NCI-H524 (cell line): ENCODE results near the gene THRB.

Experiments
- DNase-seq, 2 experiments: peaks; one replicate each; lab custom pipeline; 2025; lab: John Stamatoyannopoulos, UW

Gene THRB

DNA sequence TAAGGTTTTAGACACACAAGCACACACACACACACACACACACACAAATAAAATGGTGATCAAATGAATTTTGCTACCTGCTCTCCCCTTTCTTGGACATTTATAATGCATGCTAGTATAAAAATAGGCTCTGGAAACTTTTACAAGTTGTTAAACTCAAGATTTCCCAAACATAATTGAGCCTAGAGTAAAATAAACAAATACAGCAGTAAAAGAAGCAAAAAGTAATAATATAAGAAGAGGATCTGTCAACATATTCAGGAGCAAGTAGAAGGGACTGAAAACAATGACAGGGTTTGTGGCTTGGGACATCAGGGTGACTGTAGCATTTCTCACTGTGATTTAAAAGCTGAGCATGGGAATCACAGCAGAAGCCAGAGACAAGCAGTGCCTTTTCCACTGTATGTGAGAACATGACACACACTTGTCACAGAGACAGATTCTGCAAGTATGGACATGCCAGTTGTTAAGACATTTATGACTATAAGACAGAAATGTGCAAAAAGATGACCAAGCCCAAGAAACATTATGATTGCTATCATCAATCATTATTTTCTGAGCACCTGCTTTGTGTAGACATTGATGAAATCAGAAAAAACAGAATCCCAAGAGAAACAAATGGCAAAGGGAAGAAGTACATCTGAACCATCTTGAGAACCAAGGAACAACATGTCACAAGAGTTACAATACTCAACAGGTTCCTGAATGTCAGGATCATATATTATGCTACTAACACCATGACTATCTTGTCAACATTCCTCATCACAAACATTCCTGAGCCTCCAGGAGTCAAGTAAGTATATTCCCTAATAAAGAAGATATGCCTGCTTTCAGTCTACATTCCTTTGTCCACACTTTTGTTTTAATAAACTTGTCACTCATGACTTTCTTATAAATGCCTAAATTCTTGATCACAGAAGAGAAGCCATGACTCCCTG, 7.1 kb downstream of the THRB start:
- DNase-seq, result no peak

DNA sequence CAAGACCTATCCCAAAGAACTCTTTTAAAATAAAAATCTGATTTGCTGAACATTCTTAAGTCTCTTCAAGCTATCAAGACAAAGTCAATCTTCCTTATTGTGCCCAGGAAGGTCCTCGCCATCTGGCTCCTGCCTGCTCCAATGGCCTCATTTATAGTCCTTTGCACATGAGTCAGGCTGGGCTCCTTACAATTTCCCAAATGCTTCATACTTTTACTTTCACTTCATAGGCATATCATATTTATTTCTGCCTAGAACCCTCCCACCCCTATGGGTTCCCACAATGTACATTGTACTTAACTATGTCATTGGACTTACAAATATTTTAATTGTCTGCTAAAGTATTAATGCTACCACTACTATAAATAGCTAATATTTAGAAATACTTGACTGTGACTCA, 9.1 kb downstream of the THRB start:
- DNase-seq, result no peak

DNA sequence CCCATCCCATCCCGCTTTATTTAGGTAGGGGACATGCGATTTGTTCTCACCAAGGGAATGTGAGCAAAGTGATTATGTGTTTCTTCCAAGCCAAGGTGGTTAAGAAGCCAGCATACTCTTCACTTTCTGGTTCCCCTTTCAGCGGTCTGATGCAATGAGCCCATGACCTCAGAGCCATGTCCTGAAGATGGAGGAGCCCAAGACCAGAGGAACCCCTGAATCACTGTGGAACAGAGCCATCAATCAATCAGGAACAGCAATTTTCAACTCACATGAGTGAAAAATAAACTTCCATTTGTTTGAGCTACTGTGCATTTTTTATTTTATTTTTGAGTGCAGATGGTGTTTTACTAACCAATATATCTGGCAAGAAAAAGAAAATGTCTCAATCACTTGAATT, 10.8 kb downstream of the THRB start:
- no peak for DNase-seq

DNA sequence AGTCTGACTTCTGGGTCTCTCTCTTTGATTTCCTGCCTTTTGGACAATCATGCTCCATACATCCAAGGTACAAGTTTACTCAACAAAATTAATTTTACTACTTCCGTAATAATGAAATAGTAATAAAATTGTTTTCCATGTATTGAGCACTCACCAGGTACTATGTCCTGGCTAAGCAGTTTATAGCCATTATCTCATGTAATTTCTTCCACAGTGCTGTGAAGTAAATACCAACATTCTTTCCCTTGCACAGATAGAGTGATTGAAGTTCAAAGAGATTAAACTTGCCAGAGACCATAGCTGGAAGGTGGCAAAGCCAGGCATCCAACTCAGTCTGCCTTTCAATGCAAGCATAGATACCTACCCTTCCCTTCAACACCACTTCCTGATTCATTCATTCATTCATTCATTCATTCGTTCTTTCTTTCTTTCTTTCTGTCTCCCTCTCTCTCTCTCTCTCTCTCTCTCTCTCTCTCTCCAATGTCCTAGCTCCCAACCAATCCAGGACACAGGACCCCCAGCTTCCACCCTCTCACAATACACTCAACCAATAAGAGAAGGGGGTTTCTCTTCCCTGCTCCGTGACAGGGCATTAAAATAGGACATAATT, 12.4 kb downstream of the THRB start:
- DNase-seq, result no peak

DNA sequence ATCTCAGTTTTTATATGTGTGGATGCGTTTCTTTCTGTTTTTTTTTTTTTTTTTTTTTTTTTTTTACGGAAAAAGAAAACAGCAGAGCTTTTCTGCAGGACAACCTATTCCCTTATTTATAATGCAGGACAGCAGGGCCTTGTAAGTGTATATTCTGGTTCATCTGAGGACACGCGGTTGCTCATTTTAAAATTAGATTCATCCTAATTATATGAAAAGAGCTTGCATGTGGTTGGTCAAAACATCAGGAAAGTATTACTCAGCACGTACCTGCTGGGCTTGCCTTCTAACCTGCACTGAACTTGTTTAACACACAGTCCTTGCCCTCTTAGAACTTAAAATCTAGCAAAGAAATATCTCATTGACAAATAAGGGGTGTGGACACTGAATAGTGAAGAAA, 13.5 kb downstream of the THRB start:
- DNase-seq, result no peak

- DNase-seq, result no peak
These were observed 14.2 kb downstream of the THRB start for GRCh38 chr3:24480497-24480896.

DNA sequence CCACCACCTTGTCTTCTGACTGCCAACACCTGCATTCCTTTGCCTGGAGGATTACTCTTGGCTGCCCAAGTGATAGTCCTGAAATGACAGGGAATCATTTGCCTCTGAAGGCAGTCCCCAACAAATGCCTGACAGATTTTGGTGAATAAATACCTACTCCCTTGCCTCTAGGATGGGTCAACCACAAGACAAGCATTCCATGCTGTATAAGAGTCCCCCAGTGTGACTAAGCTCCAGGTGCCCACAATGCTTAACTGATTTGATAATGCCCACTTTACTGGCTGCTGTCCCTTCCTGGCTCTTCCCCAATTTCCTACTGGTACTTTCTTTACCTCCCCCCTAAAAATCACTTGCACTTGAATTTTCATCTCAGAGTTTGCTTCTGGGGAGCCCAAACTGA, 14.8 kb downstream of the THRB start:
- DNase-seq, result no peak

DNA sequence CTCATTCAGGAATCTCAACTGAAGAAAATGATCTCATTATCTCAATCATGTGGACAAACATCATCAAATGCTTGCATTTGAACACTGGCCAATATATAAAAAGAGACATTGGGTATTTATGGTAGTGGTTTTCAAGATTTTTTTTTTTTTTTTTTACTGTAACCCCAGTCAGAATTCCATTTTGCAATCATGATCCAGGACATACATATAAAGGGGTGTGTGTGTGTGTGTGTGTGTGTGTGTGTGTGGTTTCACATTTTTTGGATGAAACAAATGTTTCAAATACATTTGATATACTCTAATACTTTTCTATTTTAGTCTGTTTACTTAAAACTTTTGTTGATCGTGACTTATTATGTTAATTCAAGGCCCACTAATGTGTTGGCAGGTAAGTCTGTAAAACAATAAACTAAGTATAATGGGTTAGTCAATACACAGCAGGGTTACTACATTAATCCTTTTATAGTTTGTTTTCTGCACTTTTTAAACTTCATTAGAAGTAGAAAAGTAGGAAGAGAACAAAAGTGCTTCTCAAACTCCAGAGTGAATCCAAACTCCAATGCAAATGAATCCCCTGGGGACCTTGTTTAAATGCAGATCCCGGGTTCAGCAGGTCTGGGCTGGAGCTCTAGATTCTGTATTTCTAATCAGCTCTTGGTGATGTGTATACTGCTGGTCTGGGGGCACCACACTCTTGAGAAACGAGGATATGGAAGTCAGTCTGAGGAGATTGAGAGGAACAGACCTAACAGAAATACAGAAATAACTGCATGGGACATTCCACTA, 17.6 kb downstream of the THRB start:
- DNase-seq, result no peak

DNA sequence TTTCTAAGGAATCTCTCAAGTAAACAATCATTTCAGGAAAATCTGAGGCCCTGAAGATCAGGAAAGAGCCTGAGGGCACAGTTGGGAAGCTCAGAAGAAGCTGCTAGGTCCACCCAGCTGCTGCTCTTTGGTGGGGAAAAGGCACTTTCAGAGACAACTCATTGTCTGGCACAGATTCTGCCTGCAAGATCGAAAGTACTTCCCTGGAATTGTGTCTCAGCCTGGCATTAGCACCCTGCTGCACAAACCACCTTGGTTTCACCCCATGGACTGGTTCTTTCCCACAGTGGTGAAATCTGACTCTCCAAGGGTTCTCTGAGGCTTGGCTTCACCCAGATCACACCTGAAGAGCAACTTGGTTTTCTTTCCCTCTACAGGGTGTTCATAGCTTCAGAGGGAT, 18.7 kb downstream of the THRB start:
- DNase-seq, result no peak

- no peak for DNase-seq
These were observed 19.8 kb downstream of the THRB start for GRCh38 chr3:24474862-24475261.

GRCh38 chr3:24472358-24472757, 22.3 kb downstream of the THRB start:
- no peak for DNase-seq

DNA sequence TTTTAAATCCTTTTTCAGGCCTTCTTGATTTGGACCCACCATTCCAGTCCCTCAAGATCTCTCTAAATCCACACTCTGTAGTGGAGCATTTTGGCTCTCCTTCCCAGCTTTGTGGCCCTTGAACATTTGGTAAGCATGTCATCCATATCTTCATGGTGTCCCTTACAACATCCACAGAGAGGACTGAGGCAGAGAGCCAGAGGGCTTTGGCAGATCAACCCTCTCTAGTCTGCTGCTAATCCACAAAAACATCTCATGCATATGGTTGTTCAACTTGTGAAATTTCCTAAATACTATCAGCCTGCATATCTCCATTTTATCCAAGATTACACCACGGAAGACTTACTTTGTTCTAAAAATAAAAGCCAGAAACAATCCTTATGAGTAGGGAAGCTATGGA, 23.2 kb downstream of the THRB start:
- no peak for DNase-seq

GRCh38 chr3:24470277-24470676, 24.4 kb downstream of the THRB start:
- DNase-seq, result no peak

- DNase-seq, result no peak
These were observed 30.3 kb downstream of the THRB start for GRCh38 chr3:24464389-24464788.

DNA sequence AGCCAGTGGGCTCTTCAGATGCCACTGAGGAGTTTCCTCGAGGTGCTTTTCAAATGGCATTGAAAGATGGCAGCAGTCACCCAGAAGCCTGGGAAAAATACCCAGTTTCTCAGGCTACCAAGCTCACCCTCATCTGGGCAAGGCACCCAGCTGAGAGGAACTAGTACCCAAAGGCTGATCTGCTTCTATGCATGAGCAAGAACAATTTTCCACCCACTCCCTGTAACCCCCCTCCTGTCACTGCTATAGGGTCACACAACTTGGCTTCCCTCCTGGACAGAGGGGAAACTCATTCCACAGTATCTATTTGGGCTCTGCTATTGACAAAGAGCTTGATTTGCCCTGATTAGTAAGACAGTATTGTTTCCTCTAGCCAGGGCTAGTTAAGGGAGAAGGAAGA, 31.9 kb downstream of the THRB start:
- no peak for DNase-seq

GRCh38 chr3:24460974-24461373, 33.7 kb downstream of the THRB start:
- no peak for DNase-seq

DNA sequence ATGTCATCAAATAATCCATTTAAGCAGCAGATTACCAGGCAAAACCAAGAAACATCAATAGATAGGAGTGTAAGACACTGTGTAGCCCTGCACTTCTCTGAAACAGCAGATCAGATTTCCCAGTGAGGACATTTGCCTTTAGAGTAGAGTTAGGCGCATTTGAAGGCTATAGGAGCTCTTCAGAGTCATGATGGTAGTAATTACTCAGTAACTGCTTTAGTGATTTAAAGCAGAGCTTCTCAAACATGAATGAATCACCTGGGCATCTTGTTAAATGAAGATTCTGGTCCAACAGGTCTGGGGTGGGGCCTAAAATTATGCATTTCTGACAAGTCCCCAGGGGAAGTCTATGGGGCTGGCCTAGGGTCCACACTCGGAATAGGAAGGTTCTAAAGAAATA, 36.9 kb downstream of the THRB start:
- no peak for DNase-seq

DNA sequence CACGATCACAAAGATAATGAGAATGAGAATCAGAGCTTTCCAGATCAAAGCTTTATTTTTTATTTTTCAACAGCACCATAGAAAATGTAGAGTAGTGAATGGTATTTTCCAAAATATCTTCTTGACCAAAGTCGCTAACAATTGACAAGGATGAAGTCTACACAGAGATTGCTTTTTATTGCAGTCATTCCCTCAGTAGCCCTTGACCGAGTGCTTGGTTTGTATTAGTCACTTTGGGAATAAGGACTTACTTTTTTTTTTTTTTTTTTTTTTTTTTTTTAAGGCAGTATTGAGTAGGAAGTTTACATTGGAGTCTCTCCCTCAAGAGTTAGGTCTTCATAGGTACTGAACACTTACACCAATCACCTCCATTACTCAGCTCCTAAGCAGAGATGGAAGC, 39.8 kb downstream of the THRB start:
- DNase-seq, result no peak

DNA sequence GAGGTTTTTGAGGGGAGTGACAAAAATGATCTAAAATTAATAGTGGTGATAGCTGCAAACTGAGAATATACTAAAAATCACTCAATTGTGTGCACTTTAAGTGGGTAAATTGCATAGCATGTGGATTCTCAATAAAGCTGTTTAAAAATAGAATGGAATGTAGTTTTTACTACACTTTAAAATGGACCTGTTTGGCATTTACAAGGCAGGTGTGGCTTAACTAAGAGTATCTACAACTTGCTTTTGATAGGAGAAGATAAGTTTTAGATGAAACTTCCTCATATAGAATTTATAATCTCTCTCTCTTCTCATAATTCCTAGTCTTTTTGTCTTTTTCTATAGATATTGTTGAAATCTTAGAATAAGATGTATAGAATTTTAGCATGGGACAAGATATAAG, 40.3 kb downstream of the THRB start:
- no peak for DNase-seq

GRCh38 chr3:24451461-24452099, 43.1 kb downstream of the THRB start:
- DNase-seq, result no peak

DNA sequence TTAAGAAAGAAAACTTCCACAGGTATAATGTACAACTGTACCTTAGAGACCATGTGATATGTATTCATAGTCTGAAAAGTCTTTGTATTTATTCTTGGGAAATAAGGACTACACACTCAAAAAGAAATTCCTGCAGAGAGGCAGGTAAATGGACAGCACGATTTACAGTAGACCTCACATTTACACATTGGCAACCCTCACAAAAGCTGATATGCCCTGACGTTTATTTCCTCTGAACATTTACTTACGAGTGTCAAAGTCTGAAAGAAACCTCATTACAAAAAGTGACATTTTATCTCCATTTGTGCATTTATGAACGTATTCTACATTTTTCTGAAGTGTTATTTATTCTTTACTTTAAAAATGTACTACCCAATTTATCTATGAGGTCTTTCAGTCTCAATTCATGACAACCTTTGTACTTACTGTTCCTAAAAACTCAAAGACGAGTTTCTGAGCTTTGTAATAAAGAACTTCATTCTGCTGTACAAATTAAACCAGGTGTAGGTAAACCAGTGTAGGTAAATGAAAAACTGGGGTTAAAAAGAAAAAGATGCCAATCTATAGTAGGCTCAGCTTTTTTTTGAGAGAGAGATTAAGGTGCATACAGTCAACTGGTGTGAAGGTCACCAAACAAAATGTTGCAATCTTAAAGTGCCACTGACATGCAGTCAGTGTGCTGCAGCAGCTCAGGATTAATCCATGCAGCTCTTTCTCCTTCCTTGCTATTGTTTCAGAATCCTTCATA, 44.3 kb downstream of the THRB start:
- DNase-seq, result no peak

- DNase-seq, result no peak
These were observed 46.8 kb downstream of the THRB start for GRCh38 chr3:24447836-24448235.
